SH-SY5Y (cell line): Measurements from ENCODE around the gene PDLIM5.

Source experiments
- GATA2 ChIP-seq: IDR thresholded peaks from 2 replicates; pipeline ENCODE4 v1.6.1; 2011; ENCODE audit warnings: mild to moderate bottlenecking, low read depth, low read length
- GATA3 ChIP-seq: IDR thresholded peaks from 2 replicates; pipeline ENCODE4 v1.6.1; 2011; ENCODE audit warnings: low read depth, mild to moderate bottlenecking, low read length, moderate library complexity

The PDLIM5 gene

DNA sequence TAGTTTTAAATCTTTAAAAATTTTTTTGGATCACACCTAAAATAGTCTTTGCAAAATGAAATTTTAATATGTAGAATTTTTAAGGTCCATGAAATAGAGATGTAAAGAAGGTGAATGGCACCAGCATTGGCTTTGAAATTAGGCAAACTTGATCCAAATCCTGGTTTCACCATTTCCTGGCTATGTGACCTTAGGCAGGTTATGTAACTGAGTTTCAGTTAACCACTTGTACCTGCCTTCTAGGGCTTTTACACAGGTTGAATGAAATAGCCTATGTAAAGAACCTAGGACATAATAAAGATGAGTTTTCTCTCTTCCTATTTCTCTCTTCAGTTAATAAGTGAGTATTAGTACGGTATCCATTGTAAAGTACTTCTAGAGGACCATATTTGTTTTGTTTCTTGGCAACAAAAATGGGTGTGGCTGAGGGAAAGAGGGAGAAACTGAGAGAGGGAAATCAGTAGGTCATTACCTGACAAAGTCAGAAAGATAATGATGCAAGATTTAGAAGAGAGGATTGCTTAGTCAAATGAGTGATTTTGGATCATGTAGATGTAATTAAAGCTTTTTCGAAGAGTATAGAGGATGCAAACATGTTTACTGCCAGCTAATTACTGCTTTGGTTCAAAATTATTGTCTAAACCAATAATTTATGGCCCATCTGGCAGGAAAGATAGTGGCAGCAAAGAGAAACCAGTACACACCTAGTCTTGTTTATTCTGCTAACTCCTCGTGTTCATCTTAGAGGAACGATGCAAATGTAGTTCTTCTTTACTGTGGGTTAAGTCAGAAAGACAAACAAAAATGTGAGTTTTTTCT, 81.9 kb downstream of the PDLIM5 start:
- TF ChIP-seq GATA3 (no peak), GATA2 (no peak)

DNA sequence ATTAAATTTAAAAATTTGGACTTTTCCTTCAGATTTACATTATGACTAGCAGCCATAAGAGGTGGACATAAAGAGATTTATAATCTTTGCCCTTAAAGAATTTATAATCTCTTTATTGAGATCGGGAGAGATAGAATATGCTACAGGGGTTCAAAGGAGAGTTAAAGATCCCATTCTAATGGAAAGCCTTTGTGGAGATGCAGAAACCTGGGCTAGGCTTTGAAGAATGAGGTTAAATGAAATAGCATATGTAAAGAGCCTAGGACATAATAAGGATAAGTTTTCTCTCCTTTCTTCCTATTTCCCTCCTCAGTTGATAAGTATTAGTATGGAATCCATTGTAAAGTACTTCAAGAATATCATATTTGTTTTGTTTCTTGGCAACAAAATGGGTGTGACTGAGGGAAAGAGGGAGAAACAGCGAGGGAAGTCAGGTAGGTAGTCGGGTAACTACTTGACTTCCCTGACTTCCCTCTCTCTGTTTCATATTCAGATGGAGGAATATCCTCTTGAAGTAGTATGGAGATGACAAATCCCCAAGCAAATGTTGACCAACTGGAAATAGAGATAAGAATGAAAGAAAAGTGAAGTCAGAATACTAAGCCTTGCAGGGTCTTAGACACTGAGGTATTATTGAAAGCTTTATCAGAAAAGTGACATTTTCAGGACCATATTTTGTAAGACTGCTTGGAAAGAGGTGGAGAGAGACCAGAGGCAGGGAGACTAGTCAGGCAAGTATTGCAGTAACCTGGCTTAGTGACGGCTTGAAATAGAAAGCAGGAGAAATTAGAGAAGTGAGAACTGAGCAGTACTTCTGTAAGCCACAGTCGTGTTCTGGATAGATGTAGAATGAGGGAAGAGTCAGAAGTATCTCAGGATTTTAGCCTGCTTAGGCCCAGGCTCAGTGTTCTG, 82.9 kb downstream of the PDLIM5 start:
- TF ChIP-seq GATA2, result no peak
- TF ChIP-seq GATA3, result no peak

DNA sequence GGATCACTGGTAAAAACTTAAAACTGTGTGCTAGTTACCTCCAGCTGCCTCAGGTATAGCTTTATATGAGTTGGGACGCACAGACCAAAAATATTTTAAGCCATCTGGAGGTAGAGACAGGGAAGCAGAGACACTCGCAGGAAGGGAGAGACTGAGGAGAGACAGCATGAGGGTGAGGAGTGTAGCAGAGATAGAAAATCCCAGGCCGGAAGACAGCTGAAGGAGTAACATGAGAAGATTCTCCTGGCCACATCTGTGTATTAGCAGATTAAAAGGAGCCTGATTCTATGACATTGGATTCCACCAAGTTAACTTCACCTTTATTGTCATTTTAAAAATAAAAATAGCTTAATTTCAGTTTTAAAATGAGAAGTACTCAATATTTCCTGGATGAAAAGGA, 84.3 kb downstream of the PDLIM5 start:
- TF ChIP-seq GATA2 (no peak), GATA3 (no peak)

DNA sequence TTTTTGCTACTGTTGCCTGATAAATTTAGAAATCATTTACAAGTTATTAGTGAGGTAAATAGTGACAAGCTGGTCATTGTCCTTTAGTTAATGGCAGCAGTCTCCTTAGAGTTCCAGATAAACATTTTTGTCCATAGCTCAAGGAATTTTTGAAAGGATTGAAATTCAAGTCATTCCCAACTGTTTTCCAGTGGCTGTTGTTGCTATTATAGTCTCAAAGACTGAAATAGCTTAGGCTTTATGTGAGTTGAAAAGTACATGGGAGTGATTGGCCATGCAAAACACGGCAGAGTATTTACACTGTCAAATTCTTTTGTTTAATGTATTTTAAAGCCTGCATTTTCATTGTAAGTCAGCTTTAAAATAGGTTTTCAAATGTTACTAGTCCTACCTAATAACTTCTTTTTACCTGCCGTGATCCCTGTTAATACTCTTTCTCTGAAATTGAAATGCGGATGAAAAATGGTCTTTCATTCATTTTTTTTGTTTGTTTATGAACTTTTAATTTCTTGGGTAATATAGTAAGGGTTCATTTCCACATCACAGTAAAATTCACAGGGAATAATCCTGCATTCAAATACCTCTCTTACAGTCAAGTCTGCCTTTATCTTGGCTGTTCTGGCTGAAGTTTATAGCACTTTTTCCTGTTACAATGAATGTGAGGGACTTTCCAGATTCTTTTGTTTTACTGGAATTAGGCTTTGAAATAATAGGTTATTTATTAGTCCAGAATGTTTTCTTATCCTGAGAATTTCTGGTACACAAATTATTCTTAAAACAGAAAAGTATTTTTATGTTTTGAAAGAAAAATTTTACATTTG, 85.1 kb downstream of the PDLIM5 start:
- no peak for TF ChIP-seq GATA3
- TF ChIP-seq GATA2, result no peak

DNA sequence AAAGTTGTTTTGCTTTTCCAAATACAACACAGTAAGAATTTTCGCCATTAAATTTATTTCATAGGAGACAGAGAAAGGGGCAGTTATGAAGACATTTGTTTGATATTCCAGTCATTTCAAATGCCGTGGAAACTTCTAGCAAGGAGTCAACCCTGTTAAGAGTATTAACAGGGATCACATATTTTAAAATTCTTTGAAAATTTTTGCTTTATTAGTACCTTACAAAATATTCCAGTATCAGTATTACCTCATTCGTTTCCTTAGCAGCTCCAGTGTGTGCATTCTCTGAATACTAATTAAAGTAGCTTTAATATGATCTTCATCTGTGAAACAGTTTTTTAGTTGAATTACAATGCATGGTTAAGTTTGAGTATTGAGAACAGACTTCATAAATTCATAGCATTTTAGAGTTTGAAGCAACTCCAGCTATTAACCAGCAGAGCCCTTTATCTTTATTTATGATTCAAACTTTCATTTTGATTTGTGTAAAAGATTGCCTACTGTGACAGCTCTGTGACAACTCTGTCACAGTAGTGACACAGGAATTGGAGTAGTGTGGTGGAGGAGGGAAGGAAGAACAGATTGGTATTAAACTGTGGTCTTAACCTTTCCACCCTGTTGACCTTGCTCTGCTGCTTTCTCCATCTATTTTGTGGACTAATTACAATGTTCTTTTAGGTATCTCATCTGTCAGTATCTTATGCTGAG, 86.3 kb downstream of the PDLIM5 start:
- no peak for TF ChIP-seq GATA2
- no peak for TF ChIP-seq GATA3

DNA sequence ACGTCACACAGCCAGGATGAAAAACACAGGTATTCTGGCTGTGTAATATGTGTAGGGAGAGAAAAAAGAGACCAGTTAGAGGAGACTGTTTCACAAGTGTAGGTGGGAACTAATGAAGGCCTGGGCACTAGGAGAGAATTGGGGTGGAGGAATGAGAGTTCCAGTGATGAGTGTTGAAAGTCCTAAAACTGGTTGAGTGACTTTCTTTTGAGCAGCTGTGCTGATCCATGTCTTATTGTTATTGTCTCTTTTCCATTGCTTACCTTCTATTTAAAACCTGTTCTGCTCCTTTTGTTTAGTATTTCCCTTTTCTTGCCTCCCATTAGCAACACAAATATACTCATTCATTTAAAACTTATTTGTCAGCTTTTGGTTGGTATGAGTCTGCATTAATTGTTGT, 88.7 kb downstream of the PDLIM5 start:
- TF ChIP-seq GATA3 (no peak), GATA2 (no peak)

DNA sequence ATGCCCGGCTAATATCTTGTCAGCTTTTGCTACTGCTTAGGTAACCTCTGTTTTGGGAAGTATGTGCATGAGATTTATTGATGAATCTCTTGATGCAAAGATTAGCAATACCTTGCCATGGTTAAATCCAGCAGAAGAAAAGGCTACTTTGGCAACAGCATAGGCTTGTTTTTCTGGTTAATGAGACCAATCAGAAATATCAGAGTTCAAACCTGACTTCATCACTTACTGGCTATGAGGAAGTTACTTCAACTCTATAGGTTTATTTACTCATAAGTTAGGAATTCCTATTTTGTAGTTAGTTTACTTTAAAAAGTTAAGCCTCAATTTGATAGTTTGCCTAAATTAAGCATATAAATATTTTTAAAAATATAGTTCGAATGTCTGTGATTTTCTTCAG, 93.1 kb downstream of the PDLIM5 start:
- TF ChIP-seq GATA3, result no peak
- no peak for TF ChIP-seq GATA2

DNA sequence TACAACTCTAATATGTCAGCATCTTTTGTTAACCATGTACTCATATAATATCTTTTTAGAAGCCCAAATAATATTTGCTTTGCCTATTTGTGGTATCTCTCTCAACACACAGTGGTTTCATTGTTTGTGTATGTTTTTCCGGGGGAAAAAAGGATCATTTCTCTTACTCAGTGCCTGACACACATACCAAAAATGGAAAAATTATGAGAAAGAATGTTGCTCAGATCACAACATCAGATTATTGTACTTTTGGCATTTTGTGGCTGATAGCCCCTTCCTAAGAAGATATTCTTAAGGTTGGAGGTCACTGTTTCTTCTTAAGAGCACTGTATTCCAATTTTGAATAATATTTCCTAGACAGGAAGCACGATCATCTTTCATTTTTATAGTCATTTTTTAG, 93.6 kb downstream of the PDLIM5 start:
- TF ChIP-seq GATA3, result no peak
- TF ChIP-seq GATA2, result no peak

DNA sequence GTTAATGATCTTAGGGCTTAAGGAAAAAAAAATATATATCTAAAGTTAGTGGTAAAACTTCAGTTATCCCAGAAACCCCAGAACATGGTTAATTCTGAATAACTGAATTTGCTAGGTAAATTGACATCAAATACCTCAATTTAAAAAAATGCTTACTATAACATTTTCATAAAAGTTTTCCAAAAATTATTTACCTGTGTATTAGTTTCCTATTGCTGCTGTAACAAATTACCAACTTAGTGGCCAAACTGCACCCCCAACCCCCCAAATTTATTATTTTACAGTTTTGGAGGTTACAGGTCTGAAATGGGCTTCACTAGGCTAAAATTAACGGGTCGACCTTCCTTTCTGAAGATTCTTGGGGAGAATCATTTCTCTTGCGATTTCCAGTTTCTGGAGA, 95.2 kb downstream of the PDLIM5 start:
- TF ChIP-seq GATA3 (no peak), GATA2 (no peak)

DNA sequence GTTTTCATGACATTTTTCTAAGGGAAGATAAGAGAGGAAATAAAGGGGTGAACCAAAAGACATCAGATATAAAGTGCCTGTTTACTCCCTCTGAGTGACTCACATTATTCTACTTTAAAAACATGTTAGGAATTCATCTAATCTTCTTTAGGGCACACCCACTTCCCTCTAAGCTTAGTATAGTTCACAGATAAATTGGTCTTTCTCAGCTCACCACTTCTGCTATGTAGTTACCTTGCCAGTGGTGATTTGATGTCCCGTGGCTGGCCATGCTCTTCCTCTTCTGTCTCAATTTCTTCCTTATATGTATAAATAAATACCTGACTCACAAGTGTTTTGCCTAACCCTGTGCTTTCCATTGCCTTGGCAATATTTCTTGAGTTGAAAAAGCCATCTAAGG, 96.8 kb downstream of the PDLIM5 start:
- TF ChIP-seq GATA2 (no peak), GATA3 (no peak)

DNA sequence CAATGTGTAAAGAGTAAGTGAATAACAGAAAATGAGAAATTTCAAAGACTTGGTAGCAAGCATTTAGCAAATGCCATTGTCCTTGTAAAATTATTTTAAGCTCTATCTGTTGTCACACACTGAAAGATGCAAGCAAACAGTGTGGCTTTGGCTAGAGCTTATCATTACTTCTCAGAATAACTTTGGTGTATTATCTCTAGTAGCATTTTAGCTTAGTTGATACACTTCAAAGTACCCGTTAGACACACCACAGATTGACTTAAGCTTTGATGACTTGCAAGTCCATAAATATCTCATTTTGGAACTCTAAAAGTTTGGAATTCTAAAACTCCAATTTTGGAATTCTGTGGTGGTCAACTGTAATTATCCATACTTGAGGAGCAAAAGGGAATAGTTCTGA, 98.6 kb downstream of the PDLIM5 start:
- TF ChIP-seq GATA2 (no peak), GATA3 (no peak)

DNA sequence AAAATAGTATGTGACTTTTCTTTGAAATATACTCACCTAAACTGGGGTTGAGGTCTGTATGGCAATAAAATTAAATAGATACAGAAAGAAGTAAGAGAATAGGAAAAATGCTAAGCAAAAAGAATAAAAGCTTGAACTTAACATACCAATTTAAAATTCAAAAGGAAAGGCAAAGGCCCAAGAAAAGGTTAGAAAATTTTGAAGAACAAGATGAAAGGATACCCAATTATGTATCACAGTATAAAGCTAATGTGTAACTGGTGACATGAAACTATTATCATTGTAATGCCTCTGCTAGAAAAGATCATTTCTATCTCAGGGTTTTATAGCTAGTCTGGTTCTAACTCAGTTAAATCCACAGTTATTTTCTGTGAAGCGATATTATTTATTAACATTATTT, 99.1 kb downstream of the PDLIM5 start:
- TF ChIP-seq GATA2 (no peak), GATA3 (no peak)
